DMS53 treated with DMSO at 0.1 percent for 48 hours (cell line): ENCODE results near the gene ZNF423.

Source experiments
- DNase-seq: peaks from one replicate; lab custom pipeline; 2025; ENCODE audit not compliant: unreplicated experiment; lab: John Stamatoyannopoulos, UW

ZNF423 gene

GRCh38 chr16:49467540-49468372 is 388.2 kb downstream of the ZNF423 start:
- no peak for DNase-seq

- no peak for DNase-seq
Measured at GRCh38 chr16:49466881-49467280, 389.0 kb downstream of the ZNF423 start.

DNA sequence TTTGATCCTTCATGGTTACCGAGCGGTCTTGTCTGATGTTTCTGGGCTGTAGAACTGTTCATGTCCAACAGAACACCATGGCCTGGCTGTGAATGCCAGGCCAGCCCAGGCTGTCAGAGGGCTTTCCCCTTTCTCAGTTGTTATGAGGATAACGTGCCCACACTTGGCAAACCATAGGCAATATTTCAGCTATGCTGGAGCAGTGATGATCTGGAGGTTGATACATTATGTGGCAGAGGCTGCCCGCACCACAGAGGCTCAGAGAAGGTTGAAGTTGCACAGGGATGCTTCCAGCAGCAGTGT is 389.4 kb downstream of the ZNF423 start:
- DNase-seq: no peak

- DNase-seq: no peak
Measured at GRCh38 chr16:49465661-49466528, 390.0 kb downstream of the ZNF423 start.

GRCh38 chr16:49464877-49465504 is 390.9 kb downstream of the ZNF423 start:
- DNase-seq: no peak

- DNase-seq: no peak
Measured at GRCh38 chr16:49464093-49464492, 391.8 kb downstream of the ZNF423 start.

DNA sequence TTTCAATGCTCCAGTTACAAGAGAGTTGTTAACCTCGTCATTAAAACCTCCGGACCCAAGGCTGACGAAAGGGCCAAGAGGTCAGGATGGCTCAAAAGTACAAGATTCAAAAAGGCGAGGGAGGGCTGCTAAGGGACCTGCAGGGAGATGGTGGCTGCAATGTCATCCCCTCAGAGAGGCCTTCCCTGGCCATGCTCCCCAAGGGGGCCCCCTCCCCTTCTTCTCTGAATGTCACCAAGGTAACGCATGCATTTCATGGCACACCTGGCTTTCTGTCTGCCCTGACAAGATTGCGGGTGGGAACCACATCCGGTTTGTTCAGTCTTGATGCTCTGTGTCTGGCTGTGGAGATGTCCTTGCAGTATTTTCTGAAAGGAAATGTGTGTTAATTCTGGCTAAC is 392.4 kb downstream of the ZNF423 start:
- no peak for DNase-seq

- DNase-seq: no peak
Measured at GRCh38 chr16:49462989-49463371, 392.9 kb downstream of the ZNF423 start.

GRCh38 chr16:49462362-49462988 is 393.4 kb downstream of the ZNF423 start:
- no peak for DNase-seq

DNA sequence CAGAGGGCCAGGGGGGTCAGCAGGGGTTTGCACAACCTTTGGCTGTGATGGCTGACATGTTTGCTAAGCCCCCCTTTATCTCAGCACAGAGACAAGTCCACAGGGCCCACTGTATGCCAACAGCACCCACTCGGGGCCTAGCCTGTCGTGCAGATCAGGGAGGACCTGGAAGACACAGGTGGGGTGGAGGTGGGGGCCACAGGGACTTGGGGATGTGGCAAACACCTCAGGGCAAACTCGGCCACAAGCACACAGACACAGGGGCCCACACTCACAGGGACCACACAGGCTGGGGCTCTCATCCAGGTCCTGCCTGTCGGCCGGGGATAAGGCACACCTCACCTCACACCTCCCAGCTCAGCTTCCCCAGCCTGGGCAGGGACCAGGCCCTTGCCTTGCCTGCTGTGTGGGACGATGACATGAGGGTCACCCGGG is 394.4 kb downstream of the ZNF423 start:
- no peak for DNase-seq

- DNase-seq: no peak
Measured at GRCh38 chr16:49460786-49461470, 395.0 kb downstream of the ZNF423 start.

- no peak for DNase-seq
Measured at GRCh38 chr16:49459953-49460735, 395.8 kb downstream of the ZNF423 start.

- DNase-seq: no peak
Measured at GRCh38 chr16:49458656-49459445, 397.1 kb downstream of the ZNF423 start.

DNA sequence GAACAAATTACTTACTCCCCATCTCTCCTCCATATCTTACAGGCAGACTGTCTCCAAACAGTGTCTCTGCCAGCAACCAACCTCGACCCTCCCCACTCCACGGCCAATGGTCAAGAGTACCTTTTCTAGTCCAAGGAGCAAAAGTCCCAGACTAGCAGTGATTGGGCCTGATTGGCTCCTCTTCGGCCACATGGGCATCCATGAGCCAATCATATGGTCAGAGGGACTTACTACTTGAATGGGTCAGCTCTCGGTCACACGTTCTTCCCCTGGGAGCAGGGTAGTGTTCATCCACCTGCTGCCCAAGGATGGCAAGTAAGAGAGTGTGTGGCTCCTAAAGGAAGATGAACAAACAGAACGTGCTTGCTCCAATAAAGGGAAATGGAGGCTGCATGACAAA is 397.7 kb downstream of the ZNF423 start:
- DNase-seq: no peak

GRCh38 chr16:49457196-49457595 is 398.7 kb downstream of the ZNF423 start:
- no peak for DNase-seq

DNA sequence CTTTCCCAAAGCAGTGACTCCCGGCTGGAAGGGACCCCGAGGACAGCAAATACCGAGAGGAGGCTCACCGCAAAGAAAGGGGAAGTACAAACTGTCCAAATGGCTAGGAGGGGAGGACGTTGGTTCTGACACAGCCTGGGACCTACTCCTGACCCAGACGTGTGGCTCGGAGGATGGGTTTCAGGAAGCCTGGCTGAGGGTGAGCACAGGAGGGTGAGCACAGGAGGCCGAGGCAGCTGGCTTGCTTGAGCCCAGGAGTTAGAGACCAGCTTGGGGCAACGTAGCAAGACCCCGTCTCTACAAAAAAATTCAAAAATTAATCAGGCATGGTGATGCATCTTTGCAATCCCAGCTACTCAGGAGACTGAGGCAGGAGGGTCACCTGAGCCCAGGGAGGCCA is 399.1 kb downstream of the ZNF423 start:
- no peak for DNase-seq

- no peak for DNase-seq
Measured at GRCh38 chr16:49455991-49456745, 399.7 kb downstream of the ZNF423 start.

GRCh38 chr16:49455181-49455990 is 400.5 kb downstream of the ZNF423 start:
- DNase-seq: no peak
